GM21529 (cell line): ENCODE results near the gene ZNF146.
"Not testable (repeated sequence)": the region's sequence is repeated elsewhere in the genome, so short reads cannot be mapped to it uniquely, and the experiment has no call there.

Experiments
- ATAC-seq: cut with Tn5 transposase; IDR thresholded peaks from one replicate; pipeline ENCODE4 v1.9.1; 2021; ENCODE audit not compliant: unreplicated experiment

ZNF146 gene

GRCh38 chr19:36214386-36215275 is at the start of gene ZNF146, which contains the start of gene ZNF565:
Gene ZNF146, plus strand, starts transcription at chr19:36215106. Its CDS starts 21,335 bp downstream, at chr19:36236441.
Gene ZNF565, minus strand, starts transcription at chr19:36214665. Its CDS starts 12,680 bp downstream, at chr19:36201985.
- ATAC-seq = peak; percentile 89

DNA sequence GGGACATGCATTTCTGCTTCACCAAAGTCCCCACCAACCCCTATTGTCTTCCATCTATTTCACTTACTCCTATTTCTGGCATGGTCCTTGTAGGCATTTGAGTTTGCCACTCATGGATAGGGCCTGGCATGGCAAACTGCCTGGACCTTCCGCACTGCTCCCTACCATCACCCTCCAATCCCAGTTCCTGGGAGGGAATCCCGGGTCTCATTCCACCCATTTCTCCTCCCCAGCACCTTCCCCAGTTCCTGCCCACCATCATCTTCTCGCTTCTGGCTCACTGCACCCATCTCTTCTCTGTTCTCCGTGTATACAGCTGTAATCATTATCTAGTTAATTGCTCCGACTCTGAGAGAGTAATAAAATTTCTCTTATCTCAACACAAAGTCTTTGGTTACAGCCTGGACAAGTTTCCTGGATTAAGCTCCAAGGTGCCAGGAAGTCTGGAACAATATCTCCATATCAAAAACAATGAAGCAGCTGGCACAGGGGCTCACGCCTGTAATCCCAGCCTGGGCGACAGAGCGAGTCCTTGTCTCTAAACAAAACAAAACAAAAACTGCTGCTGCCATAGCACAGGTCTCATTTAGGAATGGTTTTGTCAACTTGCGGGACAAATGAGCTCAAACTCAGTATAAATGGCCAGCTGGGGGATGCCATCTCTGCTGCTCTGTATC is 45.7 kb upstream of the ZNF146 start:
- ATAC-seq = no peak

GRCh38 chr19:36172852-36173251 is 42.1 kb upstream of the ZNF146 start:
- ATAC-seq = no peak

- not testable (repeated sequence) for ATAC-seq
These were observed 41.1 kb upstream of the ZNF146 start for GRCh38 chr19:36173846-36174245.

GRCh38 chr19:36179077-36179476 is 35.8 kb upstream of the ZNF146 start:
- not testable (repeated sequence) for ATAC-seq

DNA sequence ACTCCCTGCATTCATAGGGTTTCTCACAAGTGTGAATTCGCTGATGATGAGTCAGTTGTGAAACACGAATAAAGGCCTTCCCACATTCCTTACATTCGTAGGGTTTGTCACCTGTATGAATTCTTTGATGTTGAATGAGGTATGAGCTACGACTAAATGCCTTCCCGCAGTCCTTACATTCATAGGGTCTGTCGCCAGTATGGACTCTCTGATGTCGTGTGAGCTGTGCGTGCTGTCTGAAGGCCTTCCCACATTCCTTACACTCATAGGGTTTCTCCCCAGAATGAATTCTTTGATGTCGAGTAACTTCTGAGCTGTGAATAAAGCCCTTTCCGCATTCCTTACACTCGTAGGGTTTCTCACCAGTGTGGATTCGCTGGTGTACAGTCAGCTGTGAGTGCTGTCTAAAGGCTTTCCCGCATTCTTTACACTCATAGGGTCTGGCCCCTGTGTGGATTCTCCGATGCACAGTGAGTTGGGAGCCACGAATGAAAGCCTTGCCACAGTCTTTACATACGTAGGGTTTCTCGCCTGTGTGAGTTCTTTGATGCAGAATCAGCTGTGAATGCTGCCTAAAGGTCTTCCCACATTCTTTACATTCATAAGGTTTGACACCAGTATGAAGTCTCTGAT is 32.2 kb upstream of the ZNF146 start:
- ATAC-seq = no peak

GRCh38 chr19:36183245-36183628 is 31.7 kb upstream of the ZNF146 start:
- no peak for ATAC-seq

GRCh38 chr19:36186722-36187121 is 28.2 kb upstream of the ZNF146 start:
- not testable (repeated sequence) for ATAC-seq

GRCh38 chr19:36196249-36196648 is 18.7 kb upstream of the ZNF146 start:
- ATAC-seq = no peak

- ATAC-seq = no peak
These were observed 16.8 kb upstream of the ZNF146 start for GRCh38 chr19:36198119-36198518.

- no peak for ATAC-seq
These were observed 13.2 kb upstream of the ZNF146 start for GRCh38 chr19:36201684-36202083.

DNA sequence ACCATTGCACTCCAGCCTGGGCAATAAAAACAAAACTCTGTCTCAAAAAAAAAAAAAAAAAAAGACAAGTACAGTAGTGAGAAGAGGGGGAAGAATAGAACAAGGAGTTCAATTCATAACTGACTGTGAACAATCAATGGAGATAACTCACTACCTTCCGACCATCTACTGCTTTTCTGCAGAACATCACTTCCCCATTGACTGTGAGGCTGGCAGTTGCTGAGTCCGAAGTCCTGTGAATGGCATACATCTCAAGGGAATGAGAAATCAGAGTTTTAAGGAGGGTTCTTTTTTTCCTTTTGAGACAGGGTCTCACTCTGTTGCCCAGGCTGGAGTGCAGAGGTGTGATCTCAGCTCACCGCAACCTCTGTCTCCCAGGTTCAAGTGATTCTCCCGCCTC is 11.6 kb upstream of the ZNF146 start:
- no peak for ATAC-seq

DNA sequence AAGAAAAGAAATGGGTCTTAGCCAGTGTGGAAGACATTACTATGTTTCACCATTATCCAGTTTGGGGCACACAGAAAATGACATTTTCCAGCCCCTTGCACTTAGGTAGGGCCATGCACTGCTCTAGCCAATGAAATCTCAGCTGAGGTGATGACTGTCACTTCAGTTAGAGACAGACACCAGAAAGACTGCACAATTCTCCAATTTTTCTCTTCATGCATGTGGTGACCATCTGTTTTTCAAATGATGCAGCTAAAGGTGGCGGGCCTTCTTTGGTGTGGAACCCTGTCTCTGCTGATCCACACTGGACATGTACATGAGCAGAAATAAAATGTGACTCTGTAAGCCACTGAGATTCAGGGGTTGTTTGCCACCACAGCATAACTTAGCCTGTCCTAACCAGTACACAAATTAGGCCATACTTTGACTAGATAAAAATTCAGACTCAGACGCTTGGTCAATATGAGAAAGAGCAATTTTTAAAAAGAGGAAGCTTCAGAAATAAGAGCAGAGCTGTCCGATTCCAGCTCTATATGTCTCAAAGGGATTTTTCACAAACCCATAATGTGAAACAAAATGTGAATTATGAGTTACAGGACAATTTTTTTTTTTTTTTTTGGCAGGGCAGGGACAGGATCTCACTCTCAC is 7.2 kb upstream of the ZNF146 start:
- peak; percentile 74 for ATAC-seq

DNA sequence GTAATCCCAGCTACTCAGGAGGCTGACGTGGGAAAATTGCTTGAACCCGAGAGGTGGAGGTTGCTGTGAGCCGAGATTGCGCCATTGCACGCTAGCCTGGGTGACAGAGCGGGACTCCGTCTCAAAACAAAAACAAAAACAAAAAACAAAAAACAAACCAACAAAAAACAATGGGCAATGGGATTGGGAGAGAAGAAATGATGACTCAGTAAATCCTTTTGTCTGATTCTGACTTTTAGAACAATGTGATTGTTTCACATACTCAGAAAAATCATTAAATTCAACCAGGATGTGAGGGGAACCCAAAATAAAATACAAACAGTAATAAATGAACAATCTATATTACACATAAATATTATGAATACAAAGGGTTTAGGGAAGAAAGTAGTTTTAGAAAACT is 5.5 kb upstream of the ZNF146 start:
- ATAC-seq = no peak

DNA sequence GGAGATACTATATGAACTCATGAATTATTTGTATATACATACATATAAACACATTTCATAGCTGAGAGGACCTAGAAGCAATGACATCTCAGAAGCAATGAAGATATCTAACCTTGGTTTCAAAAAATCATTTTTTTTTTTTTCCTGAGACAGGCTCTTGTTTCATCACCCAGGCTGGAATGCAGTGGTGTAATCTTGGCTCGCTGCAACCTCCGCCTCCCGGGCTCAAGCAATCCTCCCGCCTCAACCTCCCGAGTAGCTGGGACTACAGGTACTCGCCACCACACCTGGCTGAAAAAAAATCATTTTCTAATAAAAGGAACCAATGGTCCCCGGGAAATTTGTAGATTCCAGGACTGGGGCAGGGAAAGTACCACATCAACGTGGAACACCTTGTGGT is 4.4 kb upstream of the ZNF146 start:
- no peak for ATAC-seq

DNA sequence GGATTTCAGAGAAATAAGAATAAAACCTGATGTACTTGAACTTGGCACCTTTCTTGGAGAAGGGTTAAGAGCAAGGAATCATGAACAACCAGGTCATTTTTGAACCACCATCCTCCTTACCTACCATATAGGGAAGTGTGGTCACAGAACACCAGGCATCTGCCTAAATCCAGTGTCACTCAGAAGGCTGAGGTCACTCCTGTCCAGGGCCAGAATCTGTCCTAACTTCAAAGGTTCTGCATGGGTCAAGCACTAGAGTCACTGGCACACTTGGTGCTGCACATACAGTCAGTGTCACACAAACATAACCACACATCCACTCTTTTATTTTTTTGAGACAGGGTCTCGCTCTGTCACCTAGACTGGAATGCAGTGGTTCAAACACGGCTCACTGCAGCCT is 2.0 kb upstream of the ZNF146 start:
- ATAC-seq = no peak

- ATAC-seq = peak; percentile 6
These were observed 594 bp downstream of the ZNF146 start for GRCh38 chr19:36215276-36216123.

- no peak for ATAC-seq
These were observed 6.6 kb downstream of the ZNF146 start for GRCh38 chr19:36221474-36221873.

- ATAC-seq = no peak
These were observed 7.6 kb downstream of the ZNF146 start for GRCh38 chr19:36222503-36222902.

DNA sequence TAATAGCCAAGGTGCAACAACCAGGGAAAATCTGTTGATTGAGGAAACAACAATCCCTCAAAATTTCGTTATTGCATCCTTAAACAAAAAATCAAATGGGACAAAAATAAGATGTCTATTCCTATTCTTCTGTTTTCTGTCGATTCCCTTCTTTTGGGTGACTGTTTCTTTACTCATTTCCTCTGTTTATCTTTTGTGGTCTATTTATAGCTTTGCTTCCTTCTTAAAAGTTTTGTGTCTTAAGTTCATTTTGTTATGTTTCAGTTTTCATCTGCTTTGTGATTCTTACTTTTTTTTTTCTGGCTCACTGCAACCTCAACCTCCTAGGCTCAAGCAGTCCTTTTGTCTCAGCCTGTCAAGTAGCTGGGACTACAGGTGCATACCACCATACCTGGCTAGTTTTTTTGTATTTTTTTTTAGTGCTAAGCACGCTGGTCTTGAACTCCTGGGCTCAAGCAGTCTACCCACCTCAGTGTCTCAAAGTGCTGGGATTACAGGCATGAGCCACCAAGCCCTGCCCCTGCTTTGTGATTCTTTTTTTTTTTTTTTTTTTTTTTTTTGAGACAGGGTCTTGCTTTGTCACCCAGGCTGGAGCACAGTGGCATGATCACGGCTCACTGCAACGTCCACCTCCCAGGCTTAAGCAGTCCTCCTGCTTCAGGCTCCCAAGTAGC is 10.4 kb downstream of the ZNF146 start:
- ATAC-seq = no peak
